ENCODE results near the gene TTC28. TPM values are rescaled to one million over a fixed set of nuclear protein-coding genes. Genes with fewer than 3 reads are reported as not detected.
"Not testable (repeated sequence)": the region's sequence is repeated elsewhere in the genome, so short reads cannot be mapped to it uniquely, and the experiment has no call there.

TTC28 gene
- total RNA-seq, 2 donors from 2014 or later: 94.2 to 170 TPM

GRCh38 chr22:28375761-28376534, 303.7 kb downstream of the TTC28 start:
- no peak for DNase-seq (ENCODE audit: low spot score)
- Histone ChIP-seq H3K4me3 (no peak overlapping the region), H3K36me3 (no peaks in the 10 kb centered on the region), H3K9me3 (no peaks in the 10 kb centered on the region), H3K27me3 (replicated peaks; ENCODE audit: insufficient read depth) (no peaks in the 10 kb centered on the region), H3K4me1 (ENCODE audit: control insufficient read depth in 1 of 2, low read depth in 2 of 2) (peaks cover 17 to 36% of the 10 kb centered on the region in 2 donors), H3K27ac (no peak overlapping the region)
- no peak for ATAC-seq (ENCODE audit: insufficient number of reproducible peaks, low FRiP score, low read depth)
- TF ChIP-seq CTCF (IDR thresholded peaks at IDR 0.05): no peak

GRCh38 chr22:28373831-28374230, 305.8 kb downstream of the TTC28 start:
- DNase-seq (ENCODE audit: low spot score) (no peak), ATAC-seq (ENCODE audit: insufficient number of reproducible peaks, low FRiP score, low read depth) (no peak)
- no peaks in the 10 kb centered on the region for H3K36me3 ChIP-seq
- H3K4me1 ChIP-seq (ENCODE audit: control insufficient read depth in 1 of 2, low read depth in 2 of 2): peaks cover 17 to 32% of the 10 kb centered on the region in 2 donors
- no peaks in the 10 kb centered on the region for H3K27me3 ChIP-seq (replicated peaks; ENCODE audit: insufficient read depth)
- no peak overlapping the region for H3K27ac ChIP-seq
- no peak for TF ChIP-seq CTCF (IDR thresholded peaks at IDR 0.05)
- no peaks in the 10 kb centered on the region for H3K9me3 ChIP-seq
- H3K4me3 ChIP-seq: no peak overlapping the region

- Histone ChIP-seq H3K9me3 (no peaks in the 10 kb centered on the region), H3K27me3 (replicated peaks; ENCODE audit: insufficient read depth) (no peaks in the 10 kb centered on the region), H3K4me3 (no peak overlapping the region), H3K36me3 (no peaks in the 10 kb centered on the region), H3K27ac (no peak overlapping the region), H3K4me1 (ENCODE audit: control insufficient read depth in 1 of 2, low read depth in 2 of 2) (peaks cover 17 to 22% of the 10 kb centered on the region in 2 donors)
- no peak for TF ChIP-seq CTCF (IDR thresholded peaks at IDR 0.05)
- no peak for DNase-seq (ENCODE audit: low spot score)
- no peak for ATAC-seq (ENCODE audit: insufficient number of reproducible peaks, low FRiP score, low read depth)
Observed at GRCh38 chr22:28369854-28370253, 309.8 kb downstream of the TTC28 start.

- H3K27me3 ChIP-seq (replicated peaks; ENCODE audit: insufficient read depth): no peaks in the 10 kb centered on the region
- no peak overlapping the region for H3K4me3 ChIP-seq
- no peak for TF ChIP-seq CTCF (IDR thresholded peaks at IDR 0.05)
- no peaks in the 10 kb centered on the region for H3K9me3 ChIP-seq
- ATAC-seq (ENCODE audit: insufficient number of reproducible peaks, low FRiP score, low read depth) (no peak), DNase-seq (ENCODE audit: low spot score) (no peak)
- no peaks in the 10 kb centered on the region for H3K36me3 ChIP-seq
- H3K4me1 ChIP-seq (ENCODE audit: control insufficient read depth in 1 of 2, low read depth in 2 of 2): no peaks in the 10 kb centered on the region
- no peak overlapping the region for H3K27ac ChIP-seq
Observed at GRCh38 chr22:28366856-28367255, 312.8 kb downstream of the TTC28 start.

- Histone ChIP-seq H3K27me3 (replicated peaks; ENCODE audit: insufficient read depth) (no peaks in the 10 kb centered on the region), H3K4me3 (no peak overlapping the region), H3K27ac (no peak overlapping the region), H3K36me3 (no peaks in the 10 kb centered on the region), H3K4me1 (ENCODE audit: control insufficient read depth in 1 of 2, low read depth in 2 of 2) (no peaks in the 10 kb centered on the region), H3K9me3 (no peaks in the 10 kb centered on the region)
- ATAC-seq (ENCODE audit: insufficient number of reproducible peaks, low FRiP score, low read depth) (no peak), DNase-seq (ENCODE audit: low spot score) (no peak)
- TF ChIP-seq CTCF (IDR thresholded peaks at IDR 0.05): no peak
Observed at GRCh38 chr22:28365371-28365770, 314.3 kb downstream of the TTC28 start.

GRCh38 chr22:28364105-28364504, 315.5 kb downstream of the TTC28 start:
- not testable (repeated sequence) for H3K9me3 ChIP-seq; H3K27ac ChIP-seq; H3K4me1 ChIP-seq (ENCODE audit: control insufficient read depth in 1 of 2, low read depth in 2 of 2); ATAC-seq (ENCODE audit: insufficient number of reproducible peaks, low FRiP score, low read depth); H3K36me3 ChIP-seq; H3K27me3 ChIP-seq (replicated peaks; ENCODE audit: insufficient read depth); H3K4me3 ChIP-seq; DNase-seq (ENCODE audit: low spot score)

All from thoracic aorta (tissue), 2 donors.